ENCODE data around the gene SLC25A42. TPM values are rescaled to one million over a fixed set of nuclear protein-coding genes. Genes with fewer than 3 reads are reported as not detected.
"Not testable (repeated sequence)": the region's sequence is repeated elsewhere in the genome, so short reads cannot be mapped to it uniquely, and the experiment has no call there.

Gene SLC25A42
- total and polyA plus RNA-seq, 7 donors = 2.4 to 9.5 (median 7.8) TPM

DNA sequence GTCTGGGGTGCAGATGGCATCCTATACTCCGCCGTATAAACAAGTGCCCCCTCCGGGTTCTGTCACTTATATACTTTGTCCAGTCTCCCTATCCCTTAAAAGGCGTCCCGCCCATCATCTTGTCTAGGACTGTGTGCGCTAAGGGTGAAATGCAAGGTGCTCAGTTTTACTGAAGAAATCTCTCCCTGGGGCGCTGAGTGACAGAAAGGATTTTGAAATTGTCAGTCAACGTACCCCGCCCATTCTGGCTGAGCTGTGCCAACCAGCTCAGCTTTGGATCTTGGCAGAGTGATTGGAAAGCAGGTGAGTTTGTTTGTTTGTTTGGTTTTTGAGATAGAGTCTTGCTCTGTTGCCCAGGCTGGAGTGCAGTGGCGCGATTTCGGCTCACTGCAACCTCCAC lies 78.6 kb downstream of the SLC25A42 start:
- Histone ChIP-seq H3K9me3 (no peaks in the 10 kb centered on the region), H3K27me3 (no peaks in the 10 kb centered on the region), H3K4me3 (no peak overlapping the region), H3K4me1 (peaks cover 0 to 18% (median 11%) of the 10 kb centered on the region in 4 donors), H3K36me3 (peaks cover 0 to 10% (median 0%) of the 10 kb centered on the region in 4 donors), H3K27ac (no peak overlapping the region)
- no peak for DNase-seq
- WGBS, 2 donors = 81 to 90% methylated on average over 12 of the region's 12 CpGs
- TF ChIP-seq, protein P1, sequence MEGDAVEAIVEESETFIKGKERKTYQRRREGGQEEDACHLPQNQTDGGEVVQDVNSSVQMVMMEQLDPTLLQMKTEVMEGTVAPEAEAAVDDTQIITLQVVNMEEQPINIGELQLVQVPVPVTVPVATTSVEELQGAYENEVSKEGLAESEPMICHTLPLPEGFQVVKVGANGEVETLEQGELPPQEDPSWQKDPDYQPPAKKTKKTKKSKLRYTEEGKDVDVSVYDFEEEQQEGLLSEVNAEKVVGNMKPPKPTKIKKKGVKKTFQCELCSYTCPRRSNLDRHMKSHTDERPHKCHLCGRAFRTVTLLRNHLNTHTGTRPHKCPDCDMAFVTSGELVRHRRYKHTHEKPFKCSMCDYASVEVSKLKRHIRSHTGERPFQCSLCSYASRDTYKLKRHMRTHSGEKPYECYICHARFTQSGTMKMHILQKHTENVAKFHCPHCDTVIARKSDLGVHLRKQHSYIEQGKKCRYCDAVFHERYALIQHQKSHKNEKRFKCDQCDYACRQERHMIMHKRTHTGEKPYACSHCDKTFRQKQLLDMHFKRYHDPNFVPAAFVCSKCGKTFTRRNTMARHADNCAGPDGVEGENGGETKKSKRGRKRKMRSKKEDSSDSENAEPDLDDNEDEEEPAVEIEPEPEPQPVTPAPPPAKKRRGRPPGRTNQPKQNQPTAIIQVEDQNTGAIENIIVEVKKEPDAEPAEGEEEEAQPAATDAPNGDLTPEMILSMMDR (IDR thresholded peaks at IDR 0.05) = no peak
- TF ChIP-seq POLR2AphosphoS5 (IDR thresholded peaks at IDR 0.05) (no peak), EP300 (IDR thresholded peaks at IDR 0.05) (no peak), POLR2A (IDR thresholded peaks at IDR 0.05) (no peak)
- intact Hi-C loops (cut with DNase I) = loop anchor here (5.0 to 10.0 kb wide), 2 partner anchors 35 to 202 kb away; no protein-coding TSS in a partner anchor

DNA sequence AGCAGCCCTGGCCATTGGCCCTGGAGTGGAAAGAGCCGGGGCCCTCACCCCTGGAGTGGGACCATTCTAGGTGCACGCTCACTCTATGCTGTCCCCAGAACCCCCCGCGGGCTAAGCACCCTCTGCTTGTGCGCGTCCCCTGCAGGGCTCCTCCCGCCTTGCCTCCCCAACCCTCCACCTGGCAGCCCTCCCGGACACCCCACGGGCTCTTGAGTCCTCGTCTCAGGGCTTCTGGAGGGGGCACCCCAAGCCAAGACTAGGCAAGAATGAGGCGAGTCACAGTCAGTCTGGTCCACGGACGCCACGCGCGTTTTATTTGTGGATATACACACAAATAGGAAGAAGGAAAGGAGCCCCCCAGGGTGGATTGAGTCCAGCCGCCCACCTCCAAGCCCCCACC lies 81.5 kb downstream of the SLC25A42 start:
- Histone ChIP-seq H3K9me3 (no peaks in the 10 kb centered on the region), H3K36me3 (peaks cover 0 to 28% (median 3%) of the 10 kb centered on the region in 4 donors), H3K4me1 (peaks cover 0 to 9% (median 8%) of the 10 kb centered on the region in 4 donors), H3K27ac (no peak overlapping the region), H3K27me3 (no peaks in the 10 kb centered on the region), H3K4me3 (no peak overlapping the region)
- intact Hi-C loops (cut with DNase I) = loop anchor here (5.0 to 10.0 kb wide), 2 partner anchors 82 to 200 kb away; no protein-coding TSS in a partner anchor
- WGBS, 2 donors = 92 to 93% methylated on average over 17 of the region's 17 CpGs
- TF ChIP-seq, protein P1 (IDR thresholded peaks at IDR 0.05) = no peak
- TF ChIP-seq POLR2A (IDR thresholded peaks at IDR 0.05) (no peak), EP300 (IDR thresholded peaks at IDR 0.05) (no peak), POLR2AphosphoS5 (IDR thresholded peaks at IDR 0.05) (no peak)
- no peak for DNase-seq

- Histone ChIP-seq H3K27ac (no peak overlapping the region), H3K4me1 (peaks cover 0 to 9% (median 8%) of the 10 kb centered on the region in 4 donors), H3K36me3 (peaks cover 0 to 28% (median 3%) of the 10 kb centered on the region in 4 donors), H3K9me3 (no peaks in the 10 kb centered on the region), H3K27me3 (no peaks in the 10 kb centered on the region), H3K4me3 (peak overlapping the region in 3 of 4 donors; percentile 11 to 36 (median 28))
- 44 to 45% methylated on average over 47 of the region's 47 CpGs for WGBS, 2 donors
- intact Hi-C loops (cut with DNase I) = loop anchor here (5.0 to 10.0 kb wide), 2 partner anchors 81 to 199 kb away; no protein-coding TSS in a partner anchor
- peak; percentile 87 for DNase-seq
- no peak for TF ChIP-seq POLR2AphosphoS5 (IDR thresholded peaks at IDR 0.05)
- TF ChIP-seq, protein P1 (IDR thresholded peaks at IDR 0.05) = peak; percentile 87 to 99 (median 96)
These were observed 82.2 kb downstream of the SLC25A42 start for GRCh38 chr19:19145684-19146608.

- Histone ChIP-seq H3K27me3 (no peaks in the 10 kb centered on the region), H3K27ac (no peak overlapping the region), H3K4me3 (no peak overlapping the region), H3K36me3 (peaks cover 0 to 28% (median 3%) of the 10 kb centered on the region in 4 donors), H3K9me3 (no peaks in the 10 kb centered on the region), H3K4me1 (peaks cover 0 to 9% (median 8%) of the 10 kb centered on the region in 4 donors)
- WGBS, 2 donors = 94 to 96% methylated on average over 7 of the region's 7 CpGs
- intact Hi-C loops (cut with DNase I) = loop anchor here (5.0 to 10.0 kb wide), 2 partner anchors 80 to 198 kb away; no protein-coding TSS in a partner anchor
- TF ChIP-seq POLR2A (IDR thresholded peaks at IDR 0.05) (no peak), POLR2AphosphoS5 (IDR thresholded peaks at IDR 0.05) (no peak)
- no peak for DNase-seq
These were observed 83.1 kb downstream of the SLC25A42 start for GRCh38 chr19:19146865-19147264.

- Histone ChIP-seq H3K4me1 (peaks cover 0 to 9% (median 8%) of the 10 kb centered on the region in 4 donors), H3K9me3 (no peaks in the 10 kb centered on the region), H3K27ac (no peak overlapping the region), H3K36me3 (peaks cover 0 to 28% (median 3%) of the 10 kb centered on the region in 4 donors), H3K4me3 (no peak overlapping the region), H3K27me3 (no peaks in the 10 kb centered on the region)
- no peak for DNase-seq
- intact Hi-C loops (cut with DNase I) = loop anchor here (5.0 to 10.0 kb wide), 2 partner anchors 80 to 197 kb away; no protein-coding TSS in a partner anchor
- TF ChIP-seq, protein P1 (IDR thresholded peaks at IDR 0.05) = no peak
- TF ChIP-seq POLR2A (IDR thresholded peaks at IDR 0.05) (no peak), EP300 (IDR thresholded peaks at IDR 0.05) (no peak), POLR2AphosphoS5 (IDR thresholded peaks at IDR 0.05) (no peak)
- WGBS, 2 donors = 95 to 97% methylated on average over 5 of the region's 5 CpGs
These were observed 83.5 kb downstream of the SLC25A42 start for GRCh38 chr19:19147344-19147743.

GRCh38 chr19:19148504-19148903 lies 84.7 kb downstream of the SLC25A42 start:
- H3K4me1 ChIP-seq, H3K27me3 ChIP-seq, H3K27ac ChIP-seq, H3K9me3 ChIP-seq, DNase-seq, H3K4me3 ChIP-seq: not testable (repeated sequence)
- WGBS, 2 donors = 96 to 98% methylated on average over 8 of the region's 8 CpGs
- H3K36me3 ChIP-seq = peaks cover 0 to 28% (median 3%) of the 10 kb centered on the region in 4 donors
- intact Hi-C loops (cut with DNase I) = loop anchor here (5.0 to 10.0 kb wide), 2 partner anchors 79 to 196 kb away; no protein-coding TSS in a partner anchor
